GM12878 (cell line): ENCODE results near the gene NUBPL. TPM values are rescaled to one million over a fixed set of nuclear protein-coding genes. Genes with fewer than 3 reads are reported as not detected.

Source experiments
- ATAC-seq: fragments of 200-7000 bp; cut with Tn5 transposase; 3 replicates; pipeline ENCODE4 v1.9.1; 2020; ENCODE audit warnings: mild to moderate bottlenecking, moderate library complexity
- BruUV-seq: library from RNA; stranded (reverse); fragments of 400-500 nt; replicated peaks from 2 replicates; lab custom pipeline; 2021; lab: Mats Ljungman, UMichigan
- CTCF ChIA-PET: fragments of 300-600 bp; sonication (Branson Sonifier 250); formaldehyde crosslinking; extraction: SDS; loops from one replicate; lab custom pipeline; 2021; ENCODE audit warnings: inconsistent platforms; lab: Yijun Ruan, JAX
- POLR2A ChIA-PET: fragments of 350-600 bp; formaldehyde crosslinking; extraction: SDS; loops from one replicate; lab custom pipeline; 2021; ENCODE audit warnings: inconsistent platforms; lab: Charles Lee
- RAD21 ChIA-PET: fragments of 300-600 bp; sonication (Branson Sonifier 250); formaldehyde crosslinking; loops from one replicate; lab custom pipeline; 2023; ENCODE audit warnings: antibody characterized with exemption; ENCODE audit not compliant: unreplicated experiment; lab: Charles Lee
- SMC1A ChIA-PET: fragments of 300-600 bp; sonication (Branson Sonifier 250); formaldehyde crosslinking; loops from one replicate; lab custom pipeline; 2023; ENCODE audit not compliant: unreplicated experiment, uncharacterized antibody; lab: Charles Lee
- DNase-seq: peaks from one replicate; pipeline ENCODE4 v3.0.0-alpha.2; 2011; ENCODE audit warnings: low read depth, low spot score
- FAIRE-seq: peaks from 3 replicates; lab custom pipeline; 2011; peaks lifted over from hg19 to GRCh38; lab: Jason Lieb, UNC
- H2AFZ ChIP-seq: 2 replicates; pipeline ENCODE4 v1.6.0; 2011; ENCODE audit warnings: low read depth, low read length, control low read depth; ENCODE audit not compliant: control insufficient read depth
- H3K27ac ChIP-seq: 2 replicates; pipeline ENCODE4 v1.5.1; 2011; ENCODE audit warnings: control low read depth; ENCODE audit not compliant: control insufficient read depth, insufficient read depth
- H3K27me3 ChIP-seq, 2 experiments: replicated peaks in 1 of 2; 2 replicates each; pipeline versions ENCODE4 v1.6.0 to v1.6.1; 2011; ENCODE audit warnings: low read length in 1 of 2; ENCODE audit not compliant: control insufficient read depth in 2 of 2, insufficient read depth in 2 of 2
- H3K36me3 ChIP-seq, 2 experiments: 2 replicates each; pipeline ENCODE4 v1.5.1; 2011; ENCODE audit warnings: low read length in 1 of 2; ENCODE audit not compliant: control insufficient read depth in 2 of 2, insufficient read depth in 2 of 2
- H3K4me1 ChIP-seq: 2 replicates; pipeline ENCODE4 v1.6.1; 2011; ENCODE audit warnings: mild to moderate bottlenecking, low read length, moderate library complexity, mixed read lengths; ENCODE audit not compliant: control insufficient read depth, insufficient read depth
- H3K4me2 ChIP-seq: 2 replicates; pipeline ENCODE4 v1.6.0; 2011; ENCODE audit warnings: control low read depth; ENCODE audit not compliant: control insufficient read depth, insufficient read depth
- H3K4me3 ChIP-seq: fragments of 200-600 bp; sonication (generic); 2 replicates; pipeline ENCODE4 v1.5.1; 2016
- H3K79me2 ChIP-seq: 2 replicates; pipeline ENCODE4 v1.6.0; 2011; ENCODE audit warnings: low read length; ENCODE audit not compliant: control insufficient read depth, insufficient read depth
- H3K9ac ChIP-seq: 2 replicates; pipeline ENCODE4 v1.8.0; 2011; ENCODE audit warnings: low read length, control low read depth, mixed read lengths; ENCODE audit not compliant: control insufficient read depth, insufficient read depth
- H3K9me3 ChIP-seq: replicated peaks from 3 replicates; pipeline ENCODE4 v1.5.1; 2011; ENCODE audit warnings: mild to moderate bottlenecking, low read length; ENCODE audit not compliant: control insufficient read depth, insufficient read depth
- H4K20me1 ChIP-seq: 2 replicates; pipeline ENCODE4 v1.6.0; 2011; ENCODE audit not compliant: control insufficient read depth, insufficient read depth
- CEBPZ ChIP-seq: fragments of 150-350 bp; IDR thresholded peaks from 2 replicates; pipeline ENCODE4 v1.6.1; 2016; ENCODE audit warnings: low read depth, low read length
- CHD4 ChIP-seq: fragments of 200-600 bp; sonication (generic); IDR thresholded peaks from 2 replicates; pipeline ENCODE4 v1.6.1; 2016; ENCODE audit warnings: mild to moderate bottlenecking
- EED ChIP-seq: sonication (generic); IDR thresholded peaks from 2 replicates; pipeline ENCODE4 v1.6.1; 2016; ENCODE audit warnings: antibody characterized with exemption, low read depth
- GABPA ChIP-seq: IDR thresholded peaks from 2 replicates; pipeline ENCODE4 v1.6.1; 2014; ENCODE audit warnings: antibody characterized with exemption, low read depth, mild to moderate bottlenecking, inconsistent platforms
- HDGF ChIP-seq: fragments of 450-650 bp; IDR thresholded peaks from 2 replicates; pipeline ENCODE4 v1.6.1; 2016; ENCODE audit warnings: antibody characterized with exemption
- NBN ChIP-seq: fragments of 450-650 bp; IDR thresholded peaks from 2 replicates; pipeline ENCODE4 v1.6.1; 2016
- RFX5 ChIP-seq: IDR thresholded peaks from 2 replicates; pipeline ENCODE4 v1.6.1; 2011; ENCODE audit warnings: low read depth, low read length, improper control_type of control experiment
- SP1 ChIP-seq: IDR thresholded peaks from one replicate; pipeline ENCODE4 v1.6.1; 2011; ENCODE audit warnings: low read depth, low read length
- TAF1 ChIP-seq: IDR thresholded peaks from 2 replicates; pipeline ENCODE4 v1.6.1; 2011; ENCODE audit warnings: mild to moderate bottlenecking, low read depth, low read length, borderline replicate concordance
- ZNF217 ChIP-seq: fragments of 450-650 bp; IDR thresholded peaks from 2 replicates; pipeline ENCODE4 v1.6.1; 2017; ENCODE audit warnings: antibody characterized with exemption, mild to moderate bottlenecking
- WGBS: methylation state at CpG from one replicate; pipeline ENCODE4 v1.1.6; 2016; ENCODE audit warnings: low lambda C conversion rate; ENCODE audit not compliant: insufficient replicate concordance, insufficient coverage; ENCODE audit errors: missing lambda C conversion rate; 5-methylcytosine and 5-hydroxymethylcytosine counted together
- in situ Hi-C: fragments of 300-500 bp; cut with MboI; formaldehyde crosslinking; loops from 9 replicates; pipeline ENCODE4 v1.14.3; 2018; ENCODE audit warnings: mixed read lengths
- intact Hi-C: fragments of 100-400 bp; cut with micrococcal nuclease; formaldehyde crosslinking; loops from one replicate; pipeline ENCODE4 v1.14.2; 2022; ENCODE audit not compliant: unreplicated experiment
- polyA plus RNA-seq, 11 experiments: library from polyadenylated mRNA; depleted of rRNA in 4 of 11; unstranded in 6 of 11; stranded (reverse) in 5 of 11; fragments of >200 nt; fragmentation: Nextera tagmentation in 4 of 11; fragmentation: Illumina TruSeq in 1 of 11; extraction: Ambion mirVana in 4 of 11; extraction: Trizol in 1 of 11; gene quantifications; 1 replicate in 1 of 11; 2 replicates in 10 of 11; pipeline versions ENCODE4 v1.2.1 to v1.2.3, GENCODE V29; 2011 to 2016; ENCODE audit warnings: inconsistent platforms in 2 of 11, missing spikeins in 2 of 11, low read depth in 1 of 11
- total RNA-seq, 4 experiments: library from RNA; depleted of rRNA in 3 of 4; stranded (reverse); fragments of >200 nt in 3 of 4; fragmentation: Illumina TruSeq in 1 of 4; extraction: Trizol in 1 of 4; gene quantifications; 2 replicates each; pipeline versions ENCODE4 v1.2.1 to v1.2.3, GENCODE V29; 2013 to 2021
- TF ChIP-seq, protein P1 (sequence below): fragments of 450-650 bp; IDR thresholded peaks from 2 replicates; pipeline ENCODE4 v1.6.1; 2017; ENCODE audit warnings: mild to moderate bottlenecking, moderate library complexity
- TF ChIP-seq, protein P2 (sequence below): fragments of 450-650 bp; conservative IDR thresholded peaks from 2 replicates; pipeline ENCODE4 v1.6.1; 2017; ENCODE audit warnings: mild to moderate bottlenecking, moderate library complexity

The NUBPL gene
- total and polyA plus RNA-seq, 10 of the 15 experiments (the other 5 are each of a cell fraction or from before 2014, with no cell fraction given) = 3.4 to 11.6 (median 8.1) TPM

DNA sequence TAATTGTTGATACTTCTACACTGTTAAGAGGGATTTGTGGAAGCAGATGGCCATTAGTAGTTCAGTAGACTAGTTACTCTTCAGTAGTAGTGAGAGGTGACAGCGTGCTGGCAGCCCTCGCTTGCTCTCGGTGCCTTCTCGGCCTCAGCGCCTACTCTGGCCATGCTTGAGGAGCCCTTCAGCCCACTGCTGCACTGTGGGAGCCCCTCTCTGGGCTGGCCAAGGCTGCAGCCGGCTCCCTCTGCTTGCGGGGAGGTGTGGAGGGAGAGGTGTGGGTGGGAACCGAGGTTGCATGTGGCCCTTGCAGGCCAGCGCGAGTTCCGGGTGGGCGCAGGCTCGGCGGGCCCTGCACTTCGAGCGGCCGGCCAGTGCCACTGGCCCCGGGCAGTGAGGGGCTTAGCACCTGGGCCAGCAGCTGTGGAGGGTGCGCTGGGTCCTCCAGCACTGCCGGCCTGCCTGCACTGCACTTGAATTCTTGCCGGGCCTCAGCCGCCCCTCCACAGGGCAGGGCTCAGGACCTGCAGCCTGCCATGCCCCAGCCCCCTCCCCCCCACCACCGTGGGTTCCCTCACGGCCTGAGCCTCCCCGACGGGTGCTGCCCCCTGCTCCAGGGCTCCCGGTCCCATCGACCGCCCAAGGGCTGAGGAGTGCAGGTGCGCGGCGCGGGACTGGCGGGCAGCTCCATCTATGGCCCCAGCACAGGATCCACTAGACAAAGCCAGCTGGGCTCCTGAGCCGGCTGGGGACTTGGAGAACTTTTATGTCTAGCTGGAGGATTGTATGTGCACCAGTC, 139.3 kb downstream of the NUBPL start:
- intact Hi-C loops = no loop called here
- ChIA-PET CTCF (no interaction called here), POLR2A (no interaction called here), RAD21 (no interaction called here), SMC1A (no interaction called here)
- DNase-seq = no peak
- H2AFZ ChIP-seq = no peak overlapping the region
- H3K27ac ChIP-seq = no peak overlapping the region
- H4K20me1 ChIP-seq = no peaks in the 10 kb centered on the region
- no peak for TF ChIP-seq HDGF
- TF ChIP-seq, protein P1, sequence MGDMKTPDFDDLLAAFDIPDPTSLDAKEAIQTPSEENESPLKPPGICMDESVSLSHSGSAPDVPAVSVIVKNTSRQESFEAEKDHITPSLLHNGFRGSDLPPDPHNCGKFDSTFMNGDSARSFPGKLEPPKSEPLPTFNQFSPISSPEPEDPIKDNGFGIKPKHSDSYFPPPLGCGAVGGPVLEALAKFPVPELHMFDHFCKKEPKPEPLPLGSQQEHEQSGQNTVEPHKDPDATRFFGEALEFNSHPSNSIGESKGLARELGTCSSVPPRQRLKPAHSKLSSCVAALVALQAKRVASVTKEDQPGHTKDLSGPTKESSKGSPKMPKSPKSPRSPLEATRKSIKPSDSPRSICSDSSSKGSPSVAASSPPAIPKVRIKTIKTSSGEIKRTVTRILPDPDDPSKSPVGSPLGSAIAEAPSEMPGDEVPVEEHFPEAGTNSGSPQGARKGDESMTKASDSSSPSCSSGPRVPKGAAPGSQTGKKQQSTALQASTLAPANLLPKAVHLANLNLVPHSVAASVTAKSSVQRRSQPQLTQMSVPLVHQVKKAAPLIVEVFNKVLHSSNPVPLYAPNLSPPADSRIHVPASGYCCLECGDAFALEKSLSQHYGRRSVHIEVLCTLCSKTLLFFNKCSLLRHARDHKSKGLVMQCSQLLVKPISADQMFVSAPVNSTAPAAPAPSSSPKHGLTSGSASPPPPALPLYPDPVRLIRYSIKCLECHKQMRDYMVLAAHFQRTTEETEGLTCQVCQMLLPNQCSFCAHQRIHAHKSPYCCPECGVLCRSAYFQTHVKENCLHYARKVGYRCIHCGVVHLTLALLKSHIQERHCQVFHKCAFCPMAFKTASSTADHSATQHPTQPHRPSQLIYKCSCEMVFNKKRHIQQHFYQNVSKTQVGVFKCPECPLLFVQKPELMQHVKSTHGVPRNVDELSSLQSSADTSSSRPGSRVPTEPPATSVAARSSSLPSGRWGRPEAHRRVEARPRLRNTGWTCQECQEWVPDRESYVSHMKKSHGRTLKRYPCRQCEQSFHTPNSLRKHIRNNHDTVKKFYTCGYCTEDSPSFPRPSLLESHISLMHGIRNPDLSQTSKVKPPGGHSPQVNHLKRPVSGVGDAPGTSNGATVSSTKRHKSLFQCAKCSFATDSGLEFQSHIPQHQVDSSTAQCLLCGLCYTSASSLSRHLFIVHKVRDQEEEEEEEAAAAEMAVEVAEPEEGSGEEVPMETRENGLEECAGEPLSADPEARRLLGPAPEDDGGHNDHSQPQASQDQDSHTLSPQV = no peak
- no peak for TF ChIP-seq GABPA
- TF ChIP-seq EED = no peak
- TF ChIP-seq SP1 = no peak
- TF ChIP-seq ZNF217 = no peak
- no peak for TF ChIP-seq CEBPZ
- no peak for TF ChIP-seq CHD4
- no peak for TF ChIP-seq NBN
- TF ChIP-seq RFX5 = no peak
- TF ChIP-seq, protein P2, sequence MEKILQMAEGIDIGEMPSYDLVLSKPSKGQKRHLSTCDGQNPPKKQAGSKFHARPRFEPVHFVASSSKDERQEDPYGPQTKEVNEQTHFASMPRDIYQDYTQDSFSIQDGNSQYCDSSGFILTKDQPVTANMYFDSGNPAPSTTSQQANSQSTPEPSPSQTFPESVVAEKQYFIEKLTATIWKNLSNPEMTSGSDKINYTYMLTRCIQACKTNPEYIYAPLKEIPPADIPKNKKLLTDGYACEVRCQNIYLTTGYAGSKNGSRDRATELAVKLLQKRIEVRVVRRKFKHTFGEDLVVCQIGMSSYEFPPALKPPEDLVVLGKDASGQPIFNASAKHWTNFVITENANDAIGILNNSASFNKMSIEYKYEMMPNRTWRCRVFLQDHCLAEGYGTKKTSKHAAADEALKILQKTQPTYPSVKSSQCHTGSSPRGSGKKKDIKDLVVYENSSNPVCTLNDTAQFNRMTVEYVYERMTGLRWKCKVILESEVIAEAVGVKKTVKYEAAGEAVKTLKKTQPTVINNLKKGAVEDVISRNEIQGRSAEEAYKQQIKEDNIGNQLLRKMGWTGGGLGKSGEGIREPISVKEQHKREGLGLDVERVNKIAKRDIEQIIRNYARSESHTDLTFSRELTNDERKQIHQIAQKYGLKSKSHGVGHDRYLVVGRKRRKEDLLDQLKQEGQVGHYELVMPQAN = no peak
- no peak for TF ChIP-seq TAF1
- no peaks in the 10 kb centered on the region for H3K4me1 ChIP-seq
- BruUV-seq = no TSS peak
- no peaks in the 10 kb centered on the region for H3K79me2 ChIP-seq
- no peak for FAIRE-seq
- no peaks in the 10 kb centered on the region for H3K27me3 ChIP-seq
- ATAC-seq = no peak
- no peak overlapping the region for H3K4me2 ChIP-seq
- in situ Hi-C loops = no loop called here
- no peaks in the 10 kb centered on the region for H3K36me3 ChIP-seq
- H3K4me3 ChIP-seq = no peak overlapping the region
- H3K9ac ChIP-seq = no peak overlapping the region
- 91% methylated on average over 21 of the region's 35 CpGs for WGBS
- H3K9me3 ChIP-seq = no peaks in the 10 kb centered on the region; the same call in 1 of the 3 replicates
